C4-2B (cell line): ENCODE data around the gene IL1RL2.

Experiments used
- CTCF ChIP-seq: fragments of 450-650 bp; conservative IDR thresholded peaks from 2 replicates; pipeline ENCODE4 v1.5.1; 2017; ENCODE audit warnings: mild to moderate bottlenecking
- ZFX ChIP-seq: fragments of 450-650 bp; IDR thresholded peaks from 2 replicates; pipeline ENCODE4 v1.6.1; 2017

- no peak for TF ChIP-seq CTCF
- no peak for TF ChIP-seq ZFX
These were observed 86.9 kb downstream of the IL1RL2 start for GRCh38 chr2:102273619-102274211.
